Measurements from ENCODE around the gene VPS35.

Gene VPS35

GRCh38 chr16:46651305-46651704 is 37.7 kb downstream of the VPS35 start:
- no peak for DNase-seq (ENCODE audit: extremely low spot score)
- CTCF ChIA-PET: interaction anchor here (0.5 kb wide), 1 partner anchor 42 kb away, joined by 6 read pairs; no protein-coding TSS in a partner anchor
- no peak for TF ChIP-seq ELF4 (IDR thresholded peaks at IDR 0.05)
- TF ChIP-seq SUZ12 (IDR thresholded peaks at IDR 0.05): no peak
- TF ChIP-seq, protein P1, sequence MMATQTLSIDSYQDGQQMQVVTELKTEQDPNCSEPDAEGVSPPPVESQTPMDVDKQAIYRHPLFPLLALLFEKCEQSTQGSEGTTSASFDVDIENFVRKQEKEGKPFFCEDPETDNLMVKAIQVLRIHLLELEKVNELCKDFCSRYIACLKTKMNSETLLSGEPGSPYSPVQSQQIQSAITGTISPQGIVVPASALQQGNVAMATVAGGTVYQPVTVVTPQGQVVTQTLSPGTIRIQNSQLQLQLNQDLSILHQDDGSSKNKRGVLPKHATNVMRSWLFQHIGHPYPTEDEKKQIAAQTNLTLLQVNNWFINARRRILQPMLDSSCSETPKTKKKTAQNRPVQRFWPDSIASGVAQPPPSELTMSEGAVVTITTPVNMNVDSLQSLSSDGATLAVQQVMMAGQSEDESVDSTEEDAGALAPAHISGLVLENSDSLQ (IDR thresholded peaks at IDR 0.05): no peak
- no peak for TF ChIP-seq TARDBP (IDR thresholded peaks at IDR 0.05)
- TF ChIP-seq CTBP1 (IDR thresholded peaks at IDR 0.05; ENCODE audit: borderline replicate concordance): no peak
- TF ChIP-seq ZNF384 (IDR thresholded peaks at IDR 0.05): no peak
- POLR2A ChIA-PET: no interaction called here

- CTCF ChIA-PET: no interaction called here
- no peak for TF ChIP-seq SP1 (IDR thresholded peaks at IDR 0.05)
- no peak for TF ChIP-seq ZNF384 (IDR thresholded peaks at IDR 0.05)
- TF ChIP-seq CTBP1 (IDR thresholded peaks at IDR 0.05; ENCODE audit: borderline replicate concordance): no peak
- POLR2A ChIA-PET: no interaction called here
- DNase-seq (ENCODE audit: extremely low spot score): no peak
These were observed 38.7 kb downstream of the VPS35 start for GRCh38 chr16:46650254-46650623.

- POLR2A ChIA-PET: no interaction called here
- no peak for DNase-seq (ENCODE audit: extremely low spot score)
- CTCF ChIA-PET: no interaction called here
- no peak for TF ChIP-seq CTBP1 (IDR thresholded peaks at IDR 0.05; ENCODE audit: borderline replicate concordance)
- no peak for TF ChIP-seq FOXK2 (IDR thresholded peaks at IDR 0.05)
- TF ChIP-seq, protein P1 (IDR thresholded peaks at IDR 0.05): no peak
- TF ChIP-seq FOXM1 (IDR thresholded peaks at IDR 0.05; ENCODE audit: borderline replicate concordance): no peak
- no peak for TF ChIP-seq ARNT (IDR thresholded peaks at IDR 0.05)
These were observed 39.3 kb downstream of the VPS35 start for GRCh38 chr16:46649588-46650253.

- TF ChIP-seq FOXM1 (IDR thresholded peaks at IDR 0.05; ENCODE audit: borderline replicate concordance) (no peak), HDGF (IDR thresholded peaks at IDR 0.05; ENCODE audit: borderline replicate concordance) (no peak), FOXA1 (IDR thresholded peaks at IDR 0.05) (no peak), CTBP1 (IDR thresholded peaks at IDR 0.05; ENCODE audit: borderline replicate concordance) (no peak), SUZ12 (IDR thresholded peaks at IDR 0.05) (no peak), SP1 (IDR thresholded peaks at IDR 0.05) (no peak), NFRKB (IDR thresholded peaks at IDR 0.05) (no peak), ELF4 (IDR thresholded peaks at IDR 0.05) (no peak), L3MBTL2 (conservative IDR thresholded peaks at IDR 0.05) (no peak), BHLHE40 (IDR thresholded peaks at IDR 0.05; ENCODE audit: borderline replicate concordance) (no peak), FOXK2 (IDR thresholded peaks at IDR 0.05) (no peak), TARDBP (IDR thresholded peaks at IDR 0.05) (no peak), LEF1 (IDR thresholded peaks at IDR 0.05; ENCODE audit: borderline replicate concordance) (no peak), ARNT (IDR thresholded peaks at IDR 0.05) (no peak), ZNF384 (IDR thresholded peaks at IDR 0.05) (no peak)
- TF ChIP-seq, protein P1 (IDR thresholded peaks at IDR 0.05): no peak
- CTCF ChIA-PET: no interaction called here
- POLR2A ChIA-PET: no interaction called here
- DNase-seq (ENCODE audit: extremely low spot score): no peak
These were observed 40.3 kb downstream of the VPS35 start for GRCh38 chr16:46648656-46649055.

GRCh38 chr16:46638947-46639925 is 49.7 kb downstream of the VPS35 start:
- no peak for TF ChIP-seq FOXK2 (IDR thresholded peaks at IDR 0.05)
- TF ChIP-seq FOXA1 (IDR thresholded peaks at IDR 0.05): no peak
- no peak for TF ChIP-seq TARDBP (IDR thresholded peaks at IDR 0.05)
- CTCF ChIA-PET: interaction anchor here (1.2 kb wide), 1 partner anchor 10 kb away, joined by 4 read pairs; no protein-coding TSS in a partner anchor
- DNase-seq (ENCODE audit: extremely low spot score): no peak
- POLR2A ChIA-PET: no interaction called here

DNA sequence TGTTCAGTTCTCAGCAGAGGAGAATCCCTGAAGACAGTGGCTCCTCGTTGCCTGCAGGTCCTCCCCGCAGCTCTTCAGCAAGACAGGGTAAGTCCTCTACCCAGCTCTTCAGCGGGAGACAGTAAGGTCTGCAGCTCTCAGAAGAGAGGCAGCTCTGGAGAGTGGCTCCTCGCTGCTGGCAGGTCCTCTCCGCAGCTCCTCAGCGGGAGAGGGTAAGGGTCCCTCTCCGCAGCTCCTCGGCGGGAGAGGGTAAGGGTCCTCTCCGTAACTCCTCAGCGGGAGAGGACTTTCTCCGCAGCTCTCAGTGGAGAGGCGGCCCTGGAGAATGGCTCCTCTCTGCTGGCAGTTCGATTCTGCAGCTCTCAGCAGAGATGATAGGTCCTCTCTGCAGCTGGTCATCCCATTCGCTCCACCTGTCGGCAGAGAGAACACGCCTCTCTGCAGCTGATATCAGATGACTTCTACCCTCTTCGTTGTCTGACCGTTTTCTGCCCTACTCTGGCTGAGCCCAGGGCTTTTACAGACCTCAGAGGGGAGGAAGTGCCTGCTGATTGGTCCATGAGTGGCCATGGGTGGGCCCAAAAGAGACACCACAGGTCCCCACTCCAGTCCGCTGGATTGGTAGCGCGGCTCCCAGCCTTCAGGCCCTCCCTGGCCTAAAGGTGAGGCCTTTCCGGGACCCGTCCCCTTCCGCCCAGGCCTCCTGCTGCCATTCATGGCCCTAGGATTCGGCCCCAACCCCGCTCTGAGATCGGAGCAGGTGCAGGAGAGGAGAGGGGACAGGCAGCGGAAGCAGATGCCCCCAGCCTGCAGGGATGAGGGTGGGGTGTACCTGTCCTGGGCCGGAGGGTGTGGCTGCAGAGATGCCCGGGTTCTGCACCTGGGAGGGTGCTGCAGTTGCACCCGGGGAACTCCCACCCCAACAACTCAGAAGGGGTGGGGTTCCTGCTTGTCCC is 55.9 kb downstream of the VPS35 start:
- POLR2A ChIA-PET: no interaction called here
- CTCF ChIA-PET: no interaction called here
- no peak for TF ChIP-seq SUZ12 (IDR thresholded peaks at IDR 0.05)
- TF ChIP-seq HDGF (IDR thresholded peaks at IDR 0.05; ENCODE audit: borderline replicate concordance): no peak
- no peak for TF ChIP-seq LEF1 (IDR thresholded peaks at IDR 0.05; ENCODE audit: borderline replicate concordance)
- TF ChIP-seq, protein P1 (IDR thresholded peaks at IDR 0.05): no peak
- TF ChIP-seq NFRKB (IDR thresholded peaks at IDR 0.05): no peak
- TF ChIP-seq FOXK2 (IDR thresholded peaks at IDR 0.05): no peak
- no peak for TF ChIP-seq ZNF384 (IDR thresholded peaks at IDR 0.05)
- no peak for TF ChIP-seq SP1 (IDR thresholded peaks at IDR 0.05)
- TF ChIP-seq L3MBTL2 (conservative IDR thresholded peaks at IDR 0.05): no peak
- no peak for TF ChIP-seq ARNT (IDR thresholded peaks at IDR 0.05)
- TF ChIP-seq TARDBP (IDR thresholded peaks at IDR 0.05): no peak
- no peak for TF ChIP-seq ELF4 (IDR thresholded peaks at IDR 0.05)
- no peak for TF ChIP-seq BHLHE40 (IDR thresholded peaks at IDR 0.05; ENCODE audit: borderline replicate concordance)
- no peak for TF ChIP-seq FOXM1 (IDR thresholded peaks at IDR 0.05; ENCODE audit: borderline replicate concordance)
- DNase-seq (ENCODE audit: extremely low spot score): no peak
